Measurements from ENCODE around the gene TMEM237. TPM values are rescaled to one million over a fixed set of nuclear protein-coding genes. Genes with fewer than 3 reads are reported as not detected.

The TMEM237 gene
- total RNA-seq, 1 experiment from 2014 or later, result 30.6 TPM

- TF ChIP-seq POLR2AphosphoS5 (IDR thresholded peaks at IDR 0.05; ENCODE audit: low read depth, low read length) (no peak), REST (IDR thresholded peaks at IDR 0.05; ENCODE audit: insufficient read depth in 1 of 2, low read depth in 2 of 2, low read length in 1 of 2) (no peak), CTCF (IDR thresholded peaks at IDR 0.05) (no peak), SIN3A (IDR thresholded peaks at IDR 0.05; ENCODE audit: borderline replicate concordance, insufficient read depth, low read depth, low read length) (no peak), TCF7L2 (IDR thresholded peaks at IDR 0.05; ENCODE audit: low read depth, low read length) (no peak)
- in situ Hi-C loops (cut with HindIII; ENCODE audit: low pct_unique_long_range_greater_than_20kb, low sequenced_read_pairs) (no loop called here), intact Hi-C loops (cut with micrococcal nuclease; ENCODE audit: unreplicated experiment) (no loop called here)
- H3K27me3 ChIP-seq (ENCODE audit: control insufficient read depth, insufficient read depth, low read length), result no peaks in the 10 kb centered on the region
- ChIA-PET CTCF (no interaction called here), POLR2A (interaction anchor here (0.7 kb wide), 1 partner anchor 641 kb away, joined by 3 read pairs; no protein-coding TSS in a partner anchor)
- ATAC-seq (peak; percentile 59), DNase-seq (ENCODE audit: low read depth, low spot score) (no peak)
- BruUV-seq (replicated peaks), result TSS peak; percentile 88
- peak overlapping the region; percentile 64 to 95 for H3K4me3 ChIP-seq (ENCODE audit: low read depth in 2 of 2, low read length in 2 of 2)
- H3K9me3 ChIP-seq (ENCODE audit: control insufficient read depth, insufficient read depth, low read depth, low read length), result no peaks in the 10 kb centered on the region
- H3K4me1 ChIP-seq (ENCODE audit: control insufficient read depth, insufficient read depth, low read length), result peaks cover 17% of the 10 kb centered on the region
- peak overlapping the region; percentile 95 for H3K27ac ChIP-seq (ENCODE audit: low read length)
- H3K36me3 ChIP-seq (ENCODE audit: control insufficient read depth, insufficient read depth, low read length), result no peaks in the 10 kb centered on the region; the same call in 1 of the 2 replicates
Measured at GRCh38 chr2:201642086-201642578, 1.2 kb downstream of the TMEM237 start.

- BruUV-seq (replicated peaks), result no TSS peak
- Histone ChIP-seq H3K27me3 (ENCODE audit: control insufficient read depth, insufficient read depth, low read length) (no peaks in the 10 kb centered on the region), H3K4me3 (ENCODE audit: low read depth in 2 of 2, low read length in 2 of 2) (no peak overlapping the region), H3K36me3 (ENCODE audit: control insufficient read depth, insufficient read depth, low read length) (no peaks in the 10 kb centered on the region; the same call in 1 of the 2 replicates), H3K9me3 (ENCODE audit: control insufficient read depth, insufficient read depth, low read depth, low read length) (no peaks in the 10 kb centered on the region), H3K27ac (ENCODE audit: low read length) (no peak overlapping the region), H3K4me1 (ENCODE audit: control insufficient read depth, insufficient read depth, low read length) (peaks cover 14% of the 10 kb centered on the region)
- intact Hi-C loops (cut with micrococcal nuclease; ENCODE audit: unreplicated experiment) (no loop called here), in situ Hi-C loops (cut with HindIII; ENCODE audit: low pct_unique_long_range_greater_than_20kb, low sequenced_read_pairs) (no loop called here)
- no peak for ATAC-seq
- no peak for DNase-seq (ENCODE audit: low read depth, low spot score)
- TF ChIP-seq TCF7L2 (IDR thresholded peaks at IDR 0.05; ENCODE audit: low read depth, low read length) (no peak), REST (IDR thresholded peaks at IDR 0.05; ENCODE audit: insufficient read depth in 1 of 2, low read depth in 2 of 2, low read length in 1 of 2) (no peak), SIN3A (IDR thresholded peaks at IDR 0.05; ENCODE audit: borderline replicate concordance, insufficient read depth, low read depth, low read length) (no peak), POLR2AphosphoS5 (IDR thresholded peaks at IDR 0.05; ENCODE audit: low read depth, low read length) (no peak), CTCF (IDR thresholded peaks at IDR 0.05) (no peak)
- CTCF ChIA-PET, result no interaction called here
- POLR2A ChIA-PET, result no interaction called here
Measured at GRCh38 chr2:201639205-201639604, 4.1 kb downstream of the TMEM237 start.

Measured in Panc1 (cell line).